ENCODE measurements around the gene FLT4. TPM values are rescaled to one million over a fixed set of nuclear protein-coding genes. Genes with fewer than 3 reads are reported as not detected.

Gene FLT4
- total RNA-seq, 1 experiment from 2014 or later, result 6.3 TPM

GRCh38 chr5:180689775-180690174, 40.4 kb upstream of the FLT4 start:
- H2AFZ ChIP-seq (ENCODE audit: low read length), result no peak overlapping the region
- no peaks in the 10 kb centered on the region for H3K79me2 ChIP-seq (ENCODE audit: insufficient read depth, low read length)
- H3K27me3 ChIP-seq (ENCODE audit: insufficient read depth, low read length), result no peaks in the 10 kb centered on the region
- H3K9ac ChIP-seq (ENCODE audit: extremely low read depth, insufficient read length, low read length), result no peak overlapping the region
- Mint-ChIP-seq H3K4me3 (no peak overlapping the region; a peak in 1 of 5 replicates), H3K9me3 (no peaks in the 10 kb centered on the region), H3K36me3 (ENCODE audit: insufficient read depth in 1 of 3, low read depth in 3 of 3) (no peaks in the 10 kb centered on the region), H3K27me3 (ENCODE audit: low read depth) (peaks cover 12% of the 10 kb centered on the region), H3K4me1 (peaks cover 14 to 25% of the 10 kb centered on the region in 2 experiments), H3K27ac (no peak overlapping the region)
- no peak overlapping the region for H3K14ac ChIP-seq (ENCODE audit: insufficient read depth, low read length)
- H2BK12ac ChIP-seq (ENCODE audit: insufficient read length, low read depth, low read length), result no peak overlapping the region
- H3K23ac ChIP-seq (ENCODE audit: insufficient read length, low read depth, low read length), result no peak overlapping the region
- H3K18ac ChIP-seq (ENCODE audit: insufficient read length, low read depth, low read length), result no peak overlapping the region
- H3K9me3 ChIP-seq (ENCODE audit: control insufficient read depth, low read depth, low read length), result no peaks in the 10 kb centered on the region
- H3K4me2 ChIP-seq (ENCODE audit: insufficient read depth, insufficient read length, low read length), result no peak overlapping the region
- no peaks in the 10 kb centered on the region for H3K23me2 ChIP-seq (ENCODE audit: insufficient read length, low read depth, low read length, poor library complexity, severe bottlenecking)
- no peak for DNase-seq
- H3T11ph ChIP-seq (ENCODE audit: low read length), result no peak overlapping the region
- H2BK15ac ChIP-seq (ENCODE audit: low read depth, low read length), result no peak overlapping the region
- no peak overlapping the region for H3K56ac ChIP-seq (ENCODE audit: insufficient read length, low read depth, low read length)
- no peak overlapping the region for H3K27ac ChIP-seq (ENCODE audit: insufficient read length, low read depth, low read length)
- no peaks in the 10 kb centered on the region for H4K20me1 ChIP-seq (ENCODE audit: control insufficient read depth, insufficient read depth, insufficient read length)
- no peak overlapping the region for H3K4ac ChIP-seq (ENCODE audit: low read depth, low read length)
- H3K79me1 ChIP-seq (ENCODE audit: insufficient read depth, low read depth, low read length, poor library complexity, severe bottlenecking), result no peaks in the 10 kb centered on the region
- H2AK5ac ChIP-seq (ENCODE audit: insufficient read length, low read length), result no peak overlapping the region
- H4K8ac ChIP-seq (replicated peaks; ENCODE audit: insufficient read length, low read depth, low read length), result no peak overlapping the region
- H2BK120ac ChIP-seq (ENCODE audit: low read depth, low read length, poor library complexity, severe bottlenecking), result no peak overlapping the region
- TF ChIP-seq CTCF (conservative IDR thresholded peaks at IDR 0.05), result no peak
- H4K5ac ChIP-seq (ENCODE audit: insufficient read length, low read depth, low read length), result no peak overlapping the region
- H2BK5ac ChIP-seq (ENCODE audit: insufficient read length, low read length), result no peak overlapping the region
- WGBS (ENCODE audit: extremely low coverage, insufficient read length, low lambda C conversion rate), result no CpG with 5 or more reads among the region's 7 CpGs
- H2BK20ac ChIP-seq (ENCODE audit: low read depth, low read length, poor library complexity, severe bottlenecking), result no peak overlapping the region
- no peak overlapping the region for H4K91ac ChIP-seq (ENCODE audit: insufficient read length, low read depth, low read length)
- peaks cover 4% of the 10 kb centered on the region for H3K4me1 ChIP-seq (ENCODE audit: insufficient read depth, low read length)

All from H9 (cell line).